Loucy (cell line): ENCODE results near the gene HPS3.
"Not testable (repeated sequence)": the region's sequence is repeated elsewhere in the genome, so short reads cannot be mapped to it uniquely, and the experiment has no call there.

ENCODE experiments used
- H2AFZ ChIP-seq: fragments of 200-600 bp; sonication (generic); 2 replicates; pipeline ENCODE4 v1.6.0; 2016; ENCODE audit warnings: antibody characterized with exemption, mild to moderate bottlenecking, low read length, moderate library complexity
- H3F3A ChIP-seq: fragments of 200-600 bp; 2 replicates; pipeline ENCODE4 v1.6.0; 2016; ENCODE audit warnings: antibody characterized with exemption, low read depth, mild to moderate bottlenecking
- H3K27me3 ChIP-seq: fragments of 200-600 bp; sonication (generic); 2 replicates; pipeline ENCODE4 v1.6.1; 2014; ENCODE audit warnings: low read length, mild to moderate bottlenecking; ENCODE audit not compliant: insufficient read depth, poor library complexity, severe bottlenecking
- H3K36me3 ChIP-seq: fragments of 200-600 bp; sonication (generic); 2 replicates; pipeline ENCODE4 v1.6.1; 2016; ENCODE audit warnings: low read length; ENCODE audit not compliant: insufficient read depth
- H3K4me1 ChIP-seq: fragments of 200-600 bp; sonication (generic); 2 replicates; pipeline ENCODE4 v1.5.1; 2014; ENCODE audit warnings: low read length, mild to moderate bottlenecking; ENCODE audit not compliant: insufficient read depth, poor library complexity, severe bottlenecking
- H3K4me2 ChIP-seq: fragments of 200-600 bp; sonication (generic); 2 replicates; pipeline ENCODE4 v1.6.0; 2014; ENCODE audit warnings: antibody characterized with exemption, low read length, low read depth, mild to moderate bottlenecking; ENCODE audit not compliant: poor library complexity, severe bottlenecking
- H3K4me3 ChIP-seq: fragments of 200-600 bp; sonication (generic); 2 replicates; pipeline ENCODE4 v1.5.1; 2014; ENCODE audit warnings: low read length, mild to moderate bottlenecking, mixed read lengths; ENCODE audit not compliant: poor library complexity, severe bottlenecking
- H3K79me2 ChIP-seq: fragments of 200-600 bp; sonication (generic); 2 replicates; pipeline ENCODE4 v1.6.1; 2014; ENCODE audit warnings: low read length; ENCODE audit not compliant: insufficient read depth
- H3K9ac ChIP-seq: fragments of 200-600 bp; sonication (generic); 2 replicates; pipeline ENCODE4 v1.6.0; 2014; ENCODE audit warnings: mild to moderate bottlenecking, low read depth, low read length, moderate library complexity; ENCODE audit not compliant: poor library complexity, severe bottlenecking
- H3K9me2 ChIP-seq: fragments of 200-600 bp; sonication (generic); replicated peaks from 2 replicates; pipeline ENCODE4 v1.6.1; 2016; ENCODE audit warnings: low read depth, low read length, mixed read lengths
- H3K9me3 ChIP-seq: fragments of 200-600 bp; sonication (generic); 2 replicates; pipeline ENCODE4 v1.6.1; 2014; ENCODE audit warnings: mild to moderate bottlenecking, antibody characterized with exemption, low read length, low read depth; ENCODE audit not compliant: insufficient read depth
- H4K20me1 ChIP-seq: fragments of 200-600 bp; sonication (generic); 2 replicates; pipeline ENCODE4 v1.6.0; 2014; ENCODE audit warnings: antibody characterized with exemption, low read length, mild to moderate bottlenecking; ENCODE audit not compliant: insufficient read depth, poor library complexity, severe bottlenecking
- EZH2phosphoT487 ChIP-seq: fragments of 200-600 bp; IDR thresholded peaks from 2 replicates; pipeline ENCODE4 v1.6.1; 2018; ENCODE audit warnings: antibody characterized with exemption, mild to moderate bottlenecking, moderate library complexity, borderline replicate concordance
- TF ChIP-seq, protein P1 (sequence below): fragments of 200-600 bp; sonication (generic); conservative IDR thresholded peaks from 2 replicates; pipeline ENCODE4 v1.5.1; 2014; ENCODE audit warnings: mild to moderate bottlenecking, antibody characterized with exemption, low read length

HPS3 gene

DNA sequence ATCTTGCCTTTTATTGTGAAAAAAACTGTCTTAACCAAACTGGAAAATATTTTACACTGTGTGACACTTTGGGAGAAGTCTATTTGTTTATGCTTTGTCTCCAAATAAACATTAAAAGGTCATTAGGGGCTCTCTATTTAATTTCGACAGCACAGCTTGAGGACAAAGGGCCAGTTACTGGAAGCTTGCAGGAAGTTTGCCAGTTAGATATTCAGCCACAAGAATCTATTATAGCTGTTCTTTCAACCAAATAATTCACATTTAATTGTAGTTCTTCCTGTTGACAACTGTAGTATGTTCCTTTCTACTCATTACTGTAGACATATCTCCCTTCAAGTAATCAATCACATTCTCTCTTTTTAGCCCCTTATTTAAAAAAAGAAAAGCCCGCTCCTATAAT lies 86.1 kb downstream of the HPS3 start:
- Histone ChIP-seq H3F3A (no peaks in the 10 kb centered on the region; the same call in 1 of the 2 replicates), H3K9ac (no peak overlapping the region), H3K79me2 (no peaks in the 10 kb centered on the region), H4K20me1 (no peaks in the 10 kb centered on the region), H3K4me1 (peaks cover 21% of the 10 kb centered on the region), H3K9me2 (no peaks in the 10 kb centered on the region), H3K4me2 (peak overlapping the region; percentile 25), H3K9me3 (no peaks in the 10 kb centered on the region), H3K27me3 (no peaks in the 10 kb centered on the region), H3K4me3 (no peak overlapping the region), H2AFZ (no peak overlapping the region), H3K36me3 (no peaks in the 10 kb centered on the region)
- no peak for TF ChIP-seq EZH2phosphoT487
- TF ChIP-seq, protein P1, sequence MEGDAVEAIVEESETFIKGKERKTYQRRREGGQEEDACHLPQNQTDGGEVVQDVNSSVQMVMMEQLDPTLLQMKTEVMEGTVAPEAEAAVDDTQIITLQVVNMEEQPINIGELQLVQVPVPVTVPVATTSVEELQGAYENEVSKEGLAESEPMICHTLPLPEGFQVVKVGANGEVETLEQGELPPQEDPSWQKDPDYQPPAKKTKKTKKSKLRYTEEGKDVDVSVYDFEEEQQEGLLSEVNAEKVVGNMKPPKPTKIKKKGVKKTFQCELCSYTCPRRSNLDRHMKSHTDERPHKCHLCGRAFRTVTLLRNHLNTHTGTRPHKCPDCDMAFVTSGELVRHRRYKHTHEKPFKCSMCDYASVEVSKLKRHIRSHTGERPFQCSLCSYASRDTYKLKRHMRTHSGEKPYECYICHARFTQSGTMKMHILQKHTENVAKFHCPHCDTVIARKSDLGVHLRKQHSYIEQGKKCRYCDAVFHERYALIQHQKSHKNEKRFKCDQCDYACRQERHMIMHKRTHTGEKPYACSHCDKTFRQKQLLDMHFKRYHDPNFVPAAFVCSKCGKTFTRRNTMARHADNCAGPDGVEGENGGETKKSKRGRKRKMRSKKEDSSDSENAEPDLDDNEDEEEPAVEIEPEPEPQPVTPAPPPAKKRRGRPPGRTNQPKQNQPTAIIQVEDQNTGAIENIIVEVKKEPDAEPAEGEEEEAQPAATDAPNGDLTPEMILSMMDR: no peak

DNA sequence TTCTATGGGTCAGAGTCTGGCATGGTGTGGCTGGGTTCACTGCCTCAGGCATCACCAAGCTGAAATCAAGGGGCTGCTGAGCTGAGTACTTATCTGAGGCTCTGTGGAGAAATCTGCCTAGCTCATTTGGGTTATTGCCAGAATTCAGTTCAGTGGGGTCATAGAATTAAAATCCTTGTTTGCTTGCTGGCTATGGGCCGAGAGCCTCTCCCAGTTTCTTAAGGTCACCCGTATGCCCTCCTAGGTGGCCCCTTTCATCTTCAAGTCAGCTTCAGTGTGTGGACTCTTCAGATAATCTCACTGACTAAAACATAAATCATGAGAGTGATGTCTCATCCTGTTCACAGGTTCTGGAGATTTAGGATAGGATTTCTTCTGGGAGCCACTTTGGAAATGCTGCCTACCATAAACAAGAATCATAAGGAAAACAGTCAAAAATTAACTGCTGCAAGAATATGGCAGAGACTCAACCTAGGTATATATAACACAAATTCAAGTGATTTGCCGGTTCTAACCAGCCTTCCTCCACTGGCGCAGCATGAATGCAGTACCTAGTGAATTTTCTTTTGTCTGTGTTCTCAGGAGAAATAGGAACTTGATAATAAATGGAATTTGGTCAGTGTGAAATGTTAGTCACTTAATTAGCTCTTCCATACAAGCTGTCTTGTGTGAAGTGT lies 86.9 kb downstream of the HPS3 start:
- Histone ChIP-seq H3K4me1 (peaks cover 21% of the 10 kb centered on the region), H4K20me1 (no peaks in the 10 kb centered on the region), H3K9ac (no peak overlapping the region), H3F3A (no peaks in the 10 kb centered on the region; the same call in 1 of the 2 replicates), H2AFZ (no peak overlapping the region), H3K79me2 (no peaks in the 10 kb centered on the region), H3K4me2 (peak overlapping the region; percentile 25), H3K4me3 (no peak overlapping the region), H3K9me3 (no peaks in the 10 kb centered on the region), H3K27me3 (no peaks in the 10 kb centered on the region), H3K36me3 (no peaks in the 10 kb centered on the region), H3K9me2 (no peaks in the 10 kb centered on the region)
- TF ChIP-seq, protein P1: no peak
- TF ChIP-seq EZH2phosphoT487: no peak

DNA sequence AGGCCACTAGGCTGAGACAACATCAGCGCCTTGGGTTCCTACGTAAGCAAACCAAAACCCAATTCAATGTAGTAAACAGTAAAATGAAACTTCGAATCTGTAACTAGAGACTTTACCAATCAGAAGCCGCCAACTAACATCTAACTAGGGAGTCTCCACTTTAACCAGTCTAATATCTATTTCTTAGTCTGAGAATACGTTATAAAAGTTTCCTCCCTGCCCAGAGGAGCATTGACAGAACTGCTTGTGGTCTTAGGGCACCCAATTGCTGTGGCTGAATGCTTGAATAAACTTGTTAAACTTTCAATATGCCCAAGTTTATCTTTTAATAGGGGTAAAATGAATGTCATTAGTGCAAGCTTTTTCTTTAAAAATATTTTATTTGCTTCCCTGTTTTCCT lies 87.9 kb downstream of the HPS3 start:
- H2AFZ ChIP-seq: no peak overlapping the region
- TF ChIP-seq, protein P1: no peak
- no peak for TF ChIP-seq EZH2phosphoT487
- H3K9ac ChIP-seq: no peak overlapping the region

DNA sequence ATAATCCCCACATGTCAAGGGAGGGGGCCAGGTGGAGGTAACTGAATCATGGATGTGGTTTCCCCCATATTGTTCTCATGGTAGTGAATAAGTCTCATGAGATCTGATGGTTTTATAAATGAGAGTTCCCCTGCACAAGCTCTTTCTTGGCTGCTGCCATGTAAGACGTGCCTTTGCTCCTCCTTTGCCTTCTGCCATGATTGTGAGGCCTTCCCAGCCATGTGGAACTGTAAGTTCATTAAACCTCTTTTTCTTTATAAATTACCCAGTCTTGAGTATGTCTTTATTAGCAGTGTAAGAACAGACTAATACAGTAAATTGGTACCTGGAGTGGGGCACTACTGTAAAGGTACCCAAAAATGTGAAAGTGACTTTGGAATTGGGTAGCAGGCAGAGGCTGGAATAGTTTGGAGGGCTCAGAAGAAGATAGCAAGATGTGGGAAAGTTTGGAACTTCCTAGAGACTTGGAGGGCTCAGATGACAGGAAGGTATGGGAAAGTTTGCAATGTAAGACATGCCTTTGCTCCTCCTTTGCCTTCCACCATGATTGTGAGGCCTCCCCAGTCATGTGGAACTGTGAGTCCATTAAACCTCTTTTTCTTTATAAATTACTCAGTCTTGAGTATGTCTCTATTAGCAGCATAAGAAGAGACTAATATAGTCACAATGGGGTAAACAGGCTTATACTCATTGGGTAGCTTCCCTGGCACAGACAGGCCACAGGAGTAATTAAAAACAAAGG lies 90.1 kb downstream of the HPS3 start:
- peaks cover 38% of the 10 kb centered on the region for H3K4me1 ChIP-seq
- not testable (repeated sequence) for H3K9me2 ChIP-seq, H3K27me3 ChIP-seq, H3K36me3 ChIP-seq, H3K4me3 ChIP-seq, H3K79me2 ChIP-seq, H3K9me3 ChIP-seq, H3K9ac ChIP-seq, H4K20me1 ChIP-seq, H3F3A ChIP-seq, H3K4me2 ChIP-seq, H2AFZ ChIP-seq

More for the DNA sequence above, 87.9 kb downstream of the HPS3 start:
- Histone ChIP-seq H3K79me2 (no peaks in the 10 kb centered on the region), H4K20me1 (no peaks in the 10 kb centered on the region), H3K4me3 (no peak overlapping the region), H3K27me3 (no peaks in the 10 kb centered on the region), H3F3A (no peaks in the 10 kb centered on the region; the same call in 1 of the 2 replicates), H3K9me3 (no peaks in the 10 kb centered on the region), H3K9me2 (no peaks in the 10 kb centered on the region), H3K4me1 (peaks cover 21% of the 10 kb centered on the region), H3K4me2 (no peak overlapping the region), H3K36me3 (no peaks in the 10 kb centered on the region)
